Muscle layer of colon (tissue), 2 donors: Measurements from ENCODE around the gene RARRES1.

ENCODE experiments used
- H3K27ac ChIP-seq: one replicate; pipeline ENCODE4 v1.7.0; 2013; ENCODE audit warnings: low read depth, mild to moderate bottlenecking, low read length, moderate library complexity
- H3K27me3 ChIP-seq, 2 donors: one replicate each; pipeline ENCODE4 v1.7.0; 2013; ENCODE audit warnings: low read length in 2 of 2, mild to moderate bottlenecking in 2 of 2; ENCODE audit not compliant: insufficient read depth in 2 of 2, control insufficient read depth in 1 of 2
- H3K36me3 ChIP-seq: one replicate; pipeline ENCODE4 v1.7.0; 2013; ENCODE audit warnings: mild to moderate bottlenecking, low read length; ENCODE audit not compliant: insufficient read depth
- H3K4me1 ChIP-seq: one replicate; pipeline ENCODE4 v1.7.0; 2013; ENCODE audit warnings: mild to moderate bottlenecking, low read length; ENCODE audit not compliant: insufficient read depth
- H3K4me3 ChIP-seq, 2 donors: one replicate each; pipeline ENCODE4 v1.7.0; 2013; ENCODE audit warnings: low read length in 2 of 2, low read depth in 1 of 2, mild to moderate bottlenecking in 1 of 2, moderate library complexity in 1 of 2
- H3K9ac ChIP-seq: one replicate; pipeline ENCODE4 v1.7.0; 2013; ENCODE audit warnings: low read length
- H3K9me3 ChIP-seq: one replicate; pipeline ENCODE4 v1.7.0; 2013; ENCODE audit warnings: mild to moderate bottlenecking, low read length
- donor health status: abdominal sarcoma.
- donor health status: Adenocarcinoma of cecum.

The RARRES1 gene

DNA sequence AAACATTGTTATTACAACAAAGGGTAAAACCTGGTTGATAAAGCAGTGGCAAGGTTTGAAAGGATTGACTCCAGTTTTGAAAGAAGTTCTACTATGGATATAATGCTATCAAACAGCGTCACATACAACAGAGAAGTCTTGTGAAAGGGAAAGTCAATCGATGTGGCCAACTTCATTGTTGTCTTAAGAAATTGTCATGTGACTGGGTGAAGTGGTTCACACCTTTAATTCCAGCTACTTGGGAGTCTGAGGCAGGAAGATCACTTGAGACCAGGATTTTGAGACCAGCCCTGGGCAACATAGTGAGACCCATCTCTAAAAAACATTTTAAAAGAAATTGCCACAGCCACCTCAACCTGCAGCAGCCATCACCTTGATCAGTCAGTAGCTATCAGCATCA, 53.6 kb downstream of the RARRES1 start:
- Histone ChIP-seq H3K27me3 (no peaks in the 10 kb centered on the region), H3K36me3 (peaks cover 7% of the 10 kb centered on the region), H3K9me3 (no peaks in the 10 kb centered on the region)

DNA sequence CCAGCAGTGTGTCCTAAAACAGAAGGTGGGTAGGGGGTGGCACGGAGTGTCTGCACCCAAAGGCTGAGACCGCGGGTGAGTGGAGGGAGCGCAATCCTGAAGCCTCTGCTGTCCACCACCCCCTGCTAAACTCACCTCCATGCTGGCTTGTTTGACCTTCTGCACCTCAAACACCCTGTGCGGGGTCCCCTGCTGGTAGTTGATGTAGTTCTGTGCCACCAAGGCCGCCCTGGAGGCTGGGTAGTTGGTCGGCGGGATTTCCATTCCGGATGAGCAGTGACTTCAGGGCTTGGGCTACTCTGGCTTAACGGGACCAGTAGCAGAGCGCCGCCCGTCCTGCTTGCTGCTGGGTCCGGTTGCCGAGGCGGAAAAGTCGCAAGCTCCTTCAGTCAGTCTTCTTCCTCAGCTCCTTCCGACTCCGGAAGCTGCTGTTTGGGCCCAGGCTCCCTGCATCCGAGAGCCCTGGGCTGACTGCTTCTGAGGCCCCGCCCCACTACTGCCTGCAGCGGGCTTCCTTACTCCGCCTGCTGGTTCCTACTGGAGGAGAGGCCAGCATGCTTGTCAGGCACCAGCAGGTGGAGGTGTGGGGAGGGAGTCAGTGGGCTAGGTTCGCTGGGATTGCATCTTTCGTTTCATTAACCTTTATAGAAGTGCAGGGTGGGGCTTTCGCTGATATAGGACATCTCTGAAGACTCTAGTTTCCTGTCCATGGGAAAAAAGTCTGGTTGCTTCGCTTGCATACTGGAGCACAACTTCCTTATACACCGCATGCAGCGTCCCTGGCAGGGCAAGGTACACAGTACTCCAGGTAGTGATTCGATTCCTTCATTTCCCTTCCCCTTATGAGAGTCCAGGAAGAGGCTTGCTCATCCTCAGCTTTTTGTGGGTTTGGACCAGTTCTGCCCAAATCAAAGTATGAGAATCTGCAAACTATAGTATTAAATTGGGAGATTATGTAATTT, 59.8 kb downstream of the RARRES1 start, which contains the start of gene LXN:
Gene LXN (minus strand): TSS at position 434 of the 962 bp plus-strand sequence. CDS start 170 bp downstream, at position 264.
- H3K9me3 ChIP-seq = no peaks in the 10 kb centered on the region
- peak within 1 kb of the TSS; percentile 47 to 80 for H3K4me3 ChIP-seq
- H3K9ac ChIP-seq = peak within 1 kb of the TSS; percentile 80
- H3K27ac ChIP-seq = peak within 1 kb of the TSS; percentile 58
- no peaks in the 10 kb centered on the region for H3K27me3 ChIP-seq
- peaks cover 14% of the 10 kb centered on the region for H3K4me1 ChIP-seq
- H3K36me3 ChIP-seq = peaks cover 11% of the 10 kb centered on the region

More for the DNA sequence above, 53.6 kb downstream of the RARRES1 start:
- Histone ChIP-seq H3K27ac (no peak overlapping the region), H3K9ac (no peak overlapping the region), H3K4me1 (no peaks in the 10 kb centered on the region), H3K4me3 (no peak overlapping the region)

DNA sequence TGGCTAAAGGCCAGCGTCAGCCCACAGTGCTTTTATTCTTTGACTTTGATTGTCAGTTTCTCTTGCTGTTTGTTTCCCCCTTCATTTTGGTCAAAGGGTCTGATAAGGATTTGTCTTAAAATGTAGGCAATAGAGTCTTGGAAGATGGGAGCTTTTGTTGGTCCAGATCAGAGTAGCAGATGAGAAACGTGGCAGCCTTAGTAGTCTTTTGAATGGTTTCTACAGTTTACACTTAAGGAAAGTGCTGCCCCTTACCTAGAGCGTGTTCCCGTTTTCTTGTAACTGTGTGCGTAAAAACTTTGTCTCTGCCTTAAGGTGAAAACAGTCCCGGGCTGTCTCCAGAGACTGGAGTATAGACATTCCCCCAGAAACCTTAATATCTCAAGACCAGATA, 60.4 kb downstream of the RARRES1 start:
- Histone ChIP-seq H3K27me3 (no peaks in the 10 kb centered on the region), H3K4me3 (peak overlapping the region; percentile 47 to 80), H3K27ac (peak overlapping the region; percentile 58), H3K9me3 (no peaks in the 10 kb centered on the region), H3K36me3 (peaks cover 16% of the 10 kb centered on the region), H3K4me1 (peaks cover 14% of the 10 kb centered on the region), H3K9ac (peak overlapping the region; percentile 80)

DNA sequence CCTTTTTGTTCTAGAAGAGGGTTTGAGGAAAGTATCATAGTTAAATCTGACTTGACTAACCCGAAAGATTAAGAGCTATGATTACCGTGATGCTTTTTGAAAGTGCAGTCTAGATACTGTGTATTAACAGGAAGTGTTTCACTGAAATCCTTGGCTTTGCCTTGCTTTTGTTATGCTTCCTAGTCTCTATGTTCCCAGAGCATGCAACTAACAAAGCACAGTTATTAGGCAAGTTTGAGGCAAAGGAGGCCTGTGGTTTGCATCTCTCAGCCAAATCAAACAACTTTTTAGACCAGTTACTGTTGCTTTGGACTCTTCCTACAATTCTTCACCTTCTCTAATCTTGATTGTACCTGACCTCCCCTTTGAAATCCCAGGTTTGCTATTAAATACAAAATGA, 63.8 kb downstream of the RARRES1 start:
- Histone ChIP-seq H3K27ac (no peak overlapping the region), H3K9me3 (no peaks in the 10 kb centered on the region), H3K36me3 (peaks cover 20% of the 10 kb centered on the region), H3K4me3 (no peak overlapping the region), H3K27me3 (no peaks in the 10 kb centered on the region), H3K9ac (no peak overlapping the region), H3K4me1 (peaks cover 14% of the 10 kb centered on the region)

DNA sequence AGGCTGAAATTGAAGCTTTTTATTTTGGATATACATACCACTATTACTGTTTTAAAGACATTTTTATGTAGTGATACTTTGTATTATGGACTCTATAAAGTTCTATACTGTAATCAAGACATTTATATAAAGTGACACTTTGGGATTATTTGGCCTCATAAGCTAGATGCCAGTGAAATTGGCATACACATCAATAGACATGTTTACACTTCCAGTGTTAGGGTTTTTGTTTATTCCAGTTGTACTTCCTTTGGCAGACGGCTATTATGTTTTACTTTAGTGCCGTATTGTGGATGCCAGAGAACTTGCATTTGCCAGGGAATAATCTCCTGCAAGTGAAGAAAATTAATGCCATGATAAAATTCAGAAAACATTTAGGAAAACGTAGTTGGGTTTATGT, 65.8 kb downstream of the RARRES1 start:
- Histone ChIP-seq H3K27me3 (no peaks in the 10 kb centered on the region), H3K4me1 (peaks cover 2% of the 10 kb centered on the region), H3K9ac (no peak overlapping the region), H3K4me3 (no peak overlapping the region), H3K9me3 (no peaks in the 10 kb centered on the region), H3K27ac (no peak overlapping the region), H3K36me3 (peaks cover 27% of the 10 kb centered on the region)

DNA sequence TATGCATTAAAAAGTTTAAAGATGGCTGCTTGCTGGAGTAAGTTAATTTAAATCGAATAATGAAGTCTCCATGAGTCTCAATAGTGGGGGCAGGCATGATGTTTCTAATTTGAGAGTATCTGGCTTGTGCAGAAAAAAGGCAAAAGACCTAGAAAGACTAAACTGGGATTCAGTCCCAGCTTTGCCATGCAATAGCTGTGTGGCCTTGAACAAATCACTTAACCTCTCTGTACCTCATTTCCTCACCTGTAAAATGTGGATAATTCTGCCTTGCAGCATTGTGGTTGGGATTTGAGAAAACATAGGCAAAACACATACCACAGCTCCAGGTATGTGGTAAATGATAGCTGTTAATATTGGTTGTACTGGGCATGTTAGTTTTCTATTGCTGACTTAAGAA, 68.4 kb downstream of the RARRES1 start:
- no peak overlapping the region for H3K9ac ChIP-seq
- no peaks in the 10 kb centered on the region for H3K4me1 ChIP-seq
- H3K27ac ChIP-seq = no peak overlapping the region
- no peak overlapping the region for H3K4me3 ChIP-seq
- H3K9me3 ChIP-seq = no peaks in the 10 kb centered on the region
- no peaks in the 10 kb centered on the region for H3K27me3 ChIP-seq
- peaks cover 47% of the 10 kb centered on the region for H3K36me3 ChIP-seq

DNA sequence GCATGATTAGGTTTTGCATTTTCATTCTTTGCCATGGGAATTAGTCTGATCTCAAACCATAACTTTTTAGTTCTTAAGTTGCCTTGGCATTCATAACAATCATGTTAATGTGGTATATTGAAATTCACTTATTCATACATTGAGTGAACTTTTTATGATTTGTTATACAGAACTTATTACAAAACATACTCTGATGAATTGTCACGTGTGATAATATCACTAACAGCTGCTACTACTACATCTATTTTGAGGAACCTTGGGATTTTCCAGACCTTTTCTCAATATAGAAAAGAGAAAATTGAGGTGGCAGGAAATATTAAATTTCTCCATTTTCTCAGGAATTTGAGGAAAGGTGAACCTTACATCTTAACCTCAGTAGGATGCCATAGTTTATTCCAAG, 69.0 kb downstream of the RARRES1 start:
- H3K4me3 ChIP-seq = no peak overlapping the region
- no peak overlapping the region for H3K27ac ChIP-seq
- H3K9me3 ChIP-seq = no peaks in the 10 kb centered on the region
- H3K27me3 ChIP-seq = no peaks in the 10 kb centered on the region
- peaks cover 45% of the 10 kb centered on the region for H3K36me3 ChIP-seq
- no peak overlapping the region for H3K9ac ChIP-seq
- no peaks in the 10 kb centered on the region for H3K4me1 ChIP-seq

DNA sequence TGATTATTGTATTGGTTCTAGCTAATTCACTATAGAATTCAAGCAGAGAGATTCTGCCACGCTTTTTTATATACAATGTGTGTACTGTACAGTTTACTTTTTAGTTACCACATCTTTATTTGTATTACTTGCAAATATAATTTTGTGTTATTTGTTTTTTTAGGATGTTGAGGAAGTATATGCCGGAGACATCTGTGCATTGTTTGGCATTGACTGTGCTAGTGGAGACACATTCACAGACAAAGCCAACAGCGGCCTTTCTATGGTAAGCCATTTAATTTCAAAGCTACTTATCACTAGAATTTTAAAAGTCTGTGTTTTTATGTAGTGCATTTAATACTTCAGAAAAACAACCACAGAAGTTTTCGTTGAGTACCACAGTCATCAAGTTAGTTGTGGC, 71.5 kb downstream of the RARRES1 start:
- Histone ChIP-seq H3K9ac (no peak overlapping the region), H3K4me3 (no peak overlapping the region), H3K36me3 (peaks cover 42% of the 10 kb centered on the region), H3K4me1 (no peaks in the 10 kb centered on the region), H3K27me3 (no peaks in the 10 kb centered on the region), H3K27ac (no peak overlapping the region), H3K9me3 (no peaks in the 10 kb centered on the region)

DNA sequence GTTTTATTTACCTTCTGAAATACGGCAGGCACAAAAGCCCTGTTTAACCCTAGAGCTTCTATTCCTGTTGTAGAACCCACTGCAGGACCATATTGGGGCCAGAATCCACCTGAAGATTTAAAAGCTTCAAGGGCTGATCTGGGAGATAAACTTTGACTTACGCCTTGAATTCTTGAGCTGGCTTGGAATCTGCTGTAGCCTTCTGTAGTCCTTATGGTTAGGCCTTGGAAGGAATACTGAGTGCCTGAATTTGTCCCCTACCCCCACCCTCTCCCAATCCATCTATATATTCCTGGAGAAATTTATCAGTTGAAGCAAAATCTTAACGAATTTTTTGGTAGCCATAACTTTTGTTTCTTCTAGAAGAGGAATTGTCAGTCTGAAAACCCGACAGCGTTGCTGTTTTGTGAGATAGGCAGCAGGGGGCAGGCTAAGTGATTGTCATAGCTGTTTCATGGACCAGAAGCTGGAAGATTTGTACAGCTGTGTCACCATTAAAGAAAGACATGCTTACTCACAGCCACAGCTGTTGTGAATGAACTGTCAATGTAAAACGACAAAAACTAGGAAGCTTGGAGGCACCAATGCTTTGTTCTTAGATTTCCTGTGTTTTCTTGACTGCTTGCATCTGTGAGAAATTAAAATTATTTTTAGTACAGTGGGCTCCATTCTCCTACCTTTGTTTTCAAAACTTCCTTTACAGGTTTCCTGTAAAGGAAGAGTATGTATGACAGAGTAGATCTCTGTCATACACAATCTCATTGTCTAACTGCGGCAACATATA, 72.6 kb downstream of the RARRES1 start:
- Histone ChIP-seq H3K36me3 (peaks cover 40% of the 10 kb centered on the region), H3K9me3 (no peaks in the 10 kb centered on the region), H3K9ac (no peak overlapping the region), H3K4me3 (no peak overlapping the region), H3K27me3 (no peaks in the 10 kb centered on the region), H3K4me1 (no peaks in the 10 kb centered on the region), H3K27ac (no peak overlapping the region)

DNA sequence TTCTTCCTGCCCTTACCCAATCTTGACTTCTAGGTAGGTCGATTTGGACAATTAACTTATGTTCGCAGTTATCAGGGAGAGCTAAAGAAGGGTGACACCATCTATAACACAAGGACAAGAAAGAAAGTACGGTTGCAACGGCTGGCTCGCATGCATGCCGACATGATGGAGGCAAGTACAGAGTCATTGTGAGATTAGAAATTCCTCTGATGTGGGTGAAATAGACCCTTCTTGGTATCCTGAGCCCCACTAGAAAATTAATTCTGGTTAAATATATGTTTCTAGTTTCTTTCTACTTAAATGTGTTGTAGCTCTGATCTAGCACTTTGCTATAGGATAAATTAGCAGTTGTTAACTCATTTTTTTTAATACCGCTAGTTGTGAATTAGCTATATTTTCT, 73.4 kb downstream of the RARRES1 start:
- H3K36me3 ChIP-seq = peaks cover 39% of the 10 kb centered on the region
- H3K27me3 ChIP-seq = no peaks in the 10 kb centered on the region
- no peak overlapping the region for H3K9ac ChIP-seq
- no peak overlapping the region for H3K4me3 ChIP-seq
- H3K9me3 ChIP-seq = no peaks in the 10 kb centered on the region
- H3K27ac ChIP-seq = no peak overlapping the region
- H3K4me1 ChIP-seq = no peaks in the 10 kb centered on the region

DNA sequence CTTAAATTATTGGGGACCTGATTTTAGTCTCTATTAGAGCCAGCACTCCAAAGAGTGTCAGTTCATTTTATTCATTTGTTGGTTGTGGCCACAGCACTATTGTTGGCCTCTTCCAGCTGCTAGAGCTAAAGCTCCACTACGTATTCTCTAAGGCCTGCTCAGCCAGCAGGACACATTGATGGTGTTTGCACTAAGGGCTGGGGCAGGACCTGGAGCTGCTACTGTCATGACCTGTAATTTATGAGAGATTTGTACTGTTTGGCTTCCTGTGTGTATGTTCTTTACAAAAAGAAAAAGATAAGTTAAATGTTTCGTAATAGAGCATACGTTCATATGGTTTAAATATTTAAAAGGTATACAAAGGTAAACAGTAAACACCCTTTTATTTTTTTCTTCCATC, 79.8 kb downstream of the RARRES1 start:
- H3K27me3 ChIP-seq = no peaks in the 10 kb centered on the region
- H3K4me1 ChIP-seq = no peaks in the 10 kb centered on the region
- H3K9ac ChIP-seq = no peak overlapping the region
- H3K27ac ChIP-seq = no peak overlapping the region
- H3K9me3 ChIP-seq = no peaks in the 10 kb centered on the region
- peaks cover 36% of the 10 kb centered on the region for H3K36me3 ChIP-seq
- H3K4me3 ChIP-seq = no peak overlapping the region
